ENCODE data around the gene IGLL5.

GRCh38 chr22:22854466-22854865 is 33.1 kb upstream of the IGLL5 start:
- TF ChIP-seq CTCF (IDR thresholded peaks at IDR 0.05; ENCODE audit: low read depth, low read length) (no peak), EZH2phosphoT487 (IDR thresholded peaks at IDR 0.05; ENCODE audit: low read depth) (no peak)
